HEK293 (cell line): ENCODE measurements around the gene DOCK8.

Source experiments
- CTCF ChIA-PET: fragments of 350-600 bp; formaldehyde crosslinking; extraction: SDS; loops from one replicate; lab custom pipeline; 2021; ENCODE audit warnings: antibody characterized with exemption; lab: Yijun Ruan, JAX
- POLR2A ChIA-PET: fragments of 300-600 bp; formaldehyde crosslinking; extraction: SDS; loops from one replicate; lab custom pipeline; 2020; ENCODE audit warnings: antibody characterized with exemption, inconsistent platforms; lab: Yijun Ruan, JAX
- H3K27ac ChIP-seq: fragments of 200-500 bp; sonication (Bioruptor generic); 2 replicates; pipeline ENCODE4 v1.5.1; 2014; ENCODE audit warnings: low read depth, low read length, control low read depth, inconsistent platforms; ENCODE audit errors: extremely low read depth
- H3K36me3 ChIP-seq, 2 experiments: fragments of 200-500 bp in 1 of 2; sonication (Bioruptor generic) in 1 of 2; 1 replicate in 1 of 2; 2 replicates in 1 of 2; pipeline ENCODE4 v1.5.1; 2014 to 2017; ENCODE audit warnings: inconsistent platforms in 2 of 2, low read length in 2 of 2; ENCODE audit not compliant: control insufficient read depth in 2 of 2, insufficient read depth in 1 of 2
- H3K4me1 ChIP-seq: fragments of 200-500 bp; sonication (Bioruptor generic); 2 replicates; pipeline ENCODE4 v1.5.1; 2014; ENCODE audit warnings: mild to moderate bottlenecking, low read length, inconsistent platforms; ENCODE audit not compliant: control insufficient read depth, insufficient read depth
- H3K4me3 ChIP-seq: 2 replicates; pipeline ENCODE4 v1.5.1; 2011; ENCODE audit warnings: low read depth, mild to moderate bottlenecking, control low read depth, low read length, moderate library complexity
- H3K9me3 ChIP-seq: fragments of 200-500 bp; sonication (Bioruptor generic); 2 replicates; pipeline ENCODE4 v1.5.1; 2014; ENCODE audit warnings: low read depth, low read length, inconsistent platforms; ENCODE audit not compliant: control insufficient read depth, insufficient read depth
- HOXA7 ChIP-seq: sonication (generic); formaldehyde crosslinking; IDR thresholded peaks from 2 replicates; pipeline ENCODE4 v1.8.1; 2022; ENCODE audit warnings: missing genetic modification reagents, borderline replicate concordance
- IKZF3 ChIP-seq: fragments of 450-650 bp; IDR thresholded peaks from 2 replicates; pipeline ENCODE4 v1.5.0; 2018; ENCODE audit warnings: missing biosample characterization, mild to moderate bottlenecking, missing genetic modification characterization, moderate library complexity
- KLF8 ChIP-seq: fragments of 450-650 bp; formaldehyde crosslinking; IDR thresholded peaks from 2 replicates; pipeline ENCODE4 v1.5.1; 2016; ENCODE audit warnings: missing biosample characterization, missing genetic modification characterization
- MYNN ChIP-seq: fragments of 450-650 bp; formaldehyde crosslinking; IDR thresholded peaks from 2 replicates; pipeline ENCODE4 v1.5.1; 2016; ENCODE audit warnings: missing biosample characterization, missing genetic modification characterization, borderline replicate concordance
- OSR2 ChIP-seq: fragments of 450-650 bp; formaldehyde crosslinking; IDR thresholded peaks from 2 replicates; pipeline ENCODE4 v1.5.1; 2016; ENCODE audit warnings: missing biosample characterization, missing genetic modification characterization
- SALL2 ChIP-seq: fragments of 450-650 bp; formaldehyde crosslinking; IDR thresholded peaks from 2 replicates; pipeline ENCODE4 v1.5.0; 2017; ENCODE audit warnings: missing biosample characterization, mild to moderate bottlenecking, missing genetic modification characterization, borderline replicate concordance
- SP2 ChIP-seq: fragments of 450-650 bp; formaldehyde crosslinking; IDR thresholded peaks from 2 replicates; pipeline ENCODE4 v1.5.1; 2016; ENCODE audit warnings: missing biosample characterization, missing genetic modification characterization
- TCF7L2 ChIP-seq: IDR thresholded peaks from 2 replicates; pipeline ENCODE4 v1.6.1; 2011; ENCODE audit warnings: low read depth, mild to moderate bottlenecking, inconsistent platforms, low read length, moderate library complexity, borderline replicate concordance
- ZBTB48 ChIP-seq: fragments of 450-650 bp; formaldehyde crosslinking; IDR thresholded peaks from 2 replicates; pipeline ENCODE4 v1.5.1; 2016; ENCODE audit warnings: missing biosample characterization, missing genetic modification characterization
- ZBTB8A ChIP-seq: fragments of 450-650 bp; formaldehyde crosslinking; IDR thresholded peaks from 2 replicates; pipeline ENCODE4 v1.5.1; 2016; ENCODE audit warnings: missing biosample characterization, missing genetic modification characterization
- ZNF138 ChIP-seq: fragments of 450-650 bp; formaldehyde crosslinking; IDR thresholded peaks from 2 replicates; pipeline ENCODE4 v1.5.1; 2016; ENCODE audit warnings: missing biosample characterization, missing genetic modification characterization, borderline replicate concordance
- ZNF140 ChIP-seq: fragments of 450-650 bp; formaldehyde crosslinking; IDR thresholded peaks from 2 replicates; pipeline ENCODE4 v1.5.1; 2016; ENCODE audit warnings: missing biosample characterization, missing genetic modification characterization
- ZNF146 ChIP-seq: fragments of 450-650 bp; formaldehyde crosslinking; IDR thresholded peaks from 2 replicates; pipeline ENCODE4 v1.5.1; 2016; ENCODE audit warnings: missing biosample characterization, missing genetic modification characterization
- ZNF174 ChIP-seq: fragments of 450-650 bp; formaldehyde crosslinking; IDR thresholded peaks from 2 replicates; pipeline ENCODE4 v1.5.0; 2017; ENCODE audit warnings: missing biosample characterization, mild to moderate bottlenecking, missing genetic modification characterization
- ZNF223 ChIP-seq: fragments of 450-650 bp; formaldehyde crosslinking; IDR thresholded peaks from 2 replicates; pipeline ENCODE4 v1.5.1; 2016; ENCODE audit warnings: missing biosample characterization, missing genetic modification characterization
- ZNF23 ChIP-seq: fragments of 450-650 bp; formaldehyde crosslinking; IDR thresholded peaks from 2 replicates; pipeline ENCODE4 v1.5.1; 2016; ENCODE audit warnings: missing biosample characterization, missing genetic modification characterization, borderline replicate concordance
- ZNF239 ChIP-seq: fragments of 450-650 bp; formaldehyde crosslinking; IDR thresholded peaks from 2 replicates; pipeline ENCODE4 v1.5.1; 2016; ENCODE audit warnings: missing biosample characterization, missing genetic modification characterization
- ZNF248 ChIP-seq: fragments of 450-650 bp; formaldehyde crosslinking; IDR thresholded peaks from 2 replicates; pipeline ENCODE4 v1.5.1; 2017; ENCODE audit warnings: missing biosample characterization, missing genetic modification characterization
- ZNF302 ChIP-seq: fragments of 450-650 bp; formaldehyde crosslinking; IDR thresholded peaks from 2 replicates; pipeline ENCODE4 v1.5.1; 2016; ENCODE audit warnings: missing biosample characterization, missing genetic modification characterization, low read depth
- ZNF394 ChIP-seq: fragments of 450-650 bp; formaldehyde crosslinking; IDR thresholded peaks from 2 replicates; pipeline ENCODE4 v1.5.1; 2016; ENCODE audit warnings: missing biosample characterization, missing genetic modification characterization, mild to moderate bottlenecking, moderate library complexity, borderline replicate concordance
- ZNF529 ChIP-seq: fragments of 450-650 bp; formaldehyde crosslinking; IDR thresholded peaks from 2 replicates; pipeline ENCODE4 v1.5.1; 2017; ENCODE audit warnings: missing genetic modification characterization, missing biosample characterization; ENCODE audit not compliant: insufficient replicate concordance
- ZNF544 ChIP-seq: fragments of 450-650 bp; formaldehyde crosslinking; IDR thresholded peaks from 2 replicates; pipeline ENCODE4 v1.5.0; 2017; ENCODE audit warnings: missing biosample characterization, missing genetic modification characterization
- TF ChIP-seq, protein P1 (sequence below): fragments of 450-650 bp; formaldehyde crosslinking; IDR thresholded peaks from 2 replicates; pipeline ENCODE4 v1.5.1; 2016; ENCODE audit warnings: missing biosample characterization, missing genetic modification characterization
- TF ChIP-seq, protein P2 (sequence below): fragments of 450-650 bp; formaldehyde crosslinking; IDR thresholded peaks from 2 replicates; pipeline ENCODE4 v1.5.1; 2016; ENCODE audit warnings: missing biosample characterization, missing genetic modification characterization
- TF ChIP-seq, protein P3 (sequence below): fragments of 450-650 bp; formaldehyde crosslinking; IDR thresholded peaks from 2 replicates; pipeline ENCODE4 v1.5.1; 2016; ENCODE audit warnings: missing biosample characterization, missing genetic modification characterization

The DOCK8 gene

DNA sequence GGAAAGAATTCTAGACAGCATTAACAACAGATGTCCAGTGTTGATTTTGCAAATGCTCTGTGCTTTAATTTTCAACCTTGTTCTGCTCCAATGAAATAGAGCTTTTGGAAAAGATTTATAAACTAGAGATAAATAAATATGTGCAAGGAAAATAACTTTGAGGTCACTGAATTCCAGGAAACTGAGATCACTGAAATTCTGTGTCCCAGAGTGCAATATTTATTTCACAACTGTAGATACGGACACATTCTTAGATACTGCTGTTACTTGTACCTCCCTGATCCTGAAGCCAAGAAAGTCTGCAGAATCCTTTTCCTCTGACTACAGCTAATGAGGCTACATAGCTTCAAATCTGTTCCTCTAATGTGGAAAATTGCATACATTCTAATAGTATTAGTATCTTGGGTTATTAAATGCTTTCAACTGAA is 222.9 kb downstream of the DOCK8 start (continued):
- TF ChIP-seq, protein P1, sequence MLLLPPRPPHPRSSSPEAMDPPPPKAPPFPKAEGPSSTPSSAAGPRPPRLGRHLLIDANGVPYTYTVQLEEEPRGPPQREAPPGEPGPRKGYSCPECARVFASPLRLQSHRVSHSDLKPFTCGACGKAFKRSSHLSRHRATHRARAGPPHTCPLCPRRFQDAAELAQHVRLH (tag by site-specific recombination), result no peak
- TF ChIP-seq SALL2 (tag by site-specific recombination) (no peak), ZNF138 (tag by site-specific recombination) (no peak), IKZF3 (tag by site-specific recombination) (no peak)

DNA sequence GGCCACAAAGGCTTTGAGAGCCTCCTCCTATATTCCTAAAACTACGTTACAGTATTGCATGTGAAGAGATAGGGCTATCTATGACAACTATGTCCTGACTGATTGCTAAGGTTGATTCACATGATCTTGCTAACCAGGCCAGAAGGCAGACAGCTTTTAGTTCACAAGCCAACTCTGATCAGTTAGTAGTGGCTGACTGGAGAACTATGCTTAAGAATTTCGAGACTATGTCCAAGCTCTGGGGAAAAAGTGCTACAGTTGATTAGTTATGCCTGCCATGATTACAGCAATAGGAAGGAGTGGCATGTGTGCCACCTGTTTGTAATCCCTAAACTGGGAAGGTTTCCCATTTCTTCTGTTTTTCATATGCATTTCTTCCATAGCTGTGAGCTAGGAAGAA is 223.4 kb downstream of the DOCK8 start:
- H3K36me3 ChIP-seq, result no peaks in the 10 kb centered on the region
- ChIA-PET CTCF (interaction anchor here (0.6 to 1.3 kb wide), 2 partner anchors 8 to 469 kb away, joined by 3 to 4 read pairs; no protein-coding TSS in a partner anchor), POLR2A (no interaction called here)
- no peak overlapping the region for H3K27ac ChIP-seq
- no peaks in the 10 kb centered on the region for H3K9me3 ChIP-seq
- TF ChIP-seq, protein P2, sequence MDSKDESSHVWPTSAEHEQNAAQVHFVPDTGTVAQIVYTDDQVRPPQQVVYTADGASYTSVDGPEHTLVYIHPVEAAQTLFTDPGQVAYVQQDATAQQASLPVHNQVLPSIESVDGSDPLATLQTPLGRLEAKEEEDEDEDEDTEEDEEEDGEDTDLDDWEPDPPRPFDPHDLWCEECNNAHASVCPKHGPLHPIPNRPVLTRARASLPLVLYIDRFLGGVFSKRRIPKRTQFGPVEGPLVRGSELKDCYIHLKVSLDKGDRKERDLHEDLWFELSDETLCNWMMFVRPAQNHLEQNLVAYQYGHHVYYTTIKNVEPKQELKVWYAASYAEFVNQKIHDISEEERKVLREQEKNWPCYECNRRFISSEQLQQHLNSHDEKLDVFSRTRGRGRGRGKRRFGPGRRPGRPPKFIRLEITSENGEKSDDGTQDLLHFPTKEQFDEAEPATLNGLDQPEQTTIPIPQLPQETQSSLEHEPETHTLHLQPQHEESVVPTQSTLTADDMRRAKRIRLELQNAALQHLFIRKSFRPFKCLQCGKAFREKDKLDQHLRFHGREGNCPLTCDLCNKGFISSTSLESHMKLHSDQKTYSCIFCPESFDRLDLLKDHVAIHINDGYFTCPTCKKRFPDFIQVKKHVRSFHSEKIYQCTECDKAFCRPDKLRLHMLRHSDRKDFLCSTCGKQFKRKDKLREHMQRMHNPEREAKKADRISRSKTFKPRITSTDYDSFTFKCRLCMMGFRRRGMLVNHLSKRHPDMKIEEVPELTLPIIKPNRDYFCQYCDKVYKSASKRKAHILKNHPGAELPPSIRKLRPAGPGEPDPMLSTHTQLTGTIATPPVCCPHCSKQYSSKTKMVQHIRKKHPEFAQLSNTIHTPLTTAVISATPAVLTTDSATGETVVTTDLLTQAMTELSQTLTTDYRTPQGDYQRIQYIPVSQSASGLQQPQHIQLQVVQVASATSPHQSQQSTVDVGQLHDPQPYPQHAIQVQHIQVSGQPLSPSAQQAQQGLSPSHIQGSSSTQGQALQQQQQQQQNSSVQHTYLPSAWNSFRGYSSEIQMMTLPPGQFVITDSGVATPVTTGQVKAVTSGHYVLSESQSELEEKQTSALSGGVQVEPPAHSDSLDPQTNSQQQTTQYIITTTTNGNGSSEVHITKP (tag by site-specific recombination), result no peak
- TF ChIP-seq TCF7L2 (no peak), ZNF23 (tag by site-specific recombination) (no peak), ZNF529 (tag by site-specific recombination) (no peak), ZNF239 (tag by site-specific recombination) (no peak), SP2 (tag by site-specific recombination) (no peak)
- H3K4me3 ChIP-seq, result no peak overlapping the region
- no peaks in the 10 kb centered on the region for H3K4me1 ChIP-seq

DNA sequence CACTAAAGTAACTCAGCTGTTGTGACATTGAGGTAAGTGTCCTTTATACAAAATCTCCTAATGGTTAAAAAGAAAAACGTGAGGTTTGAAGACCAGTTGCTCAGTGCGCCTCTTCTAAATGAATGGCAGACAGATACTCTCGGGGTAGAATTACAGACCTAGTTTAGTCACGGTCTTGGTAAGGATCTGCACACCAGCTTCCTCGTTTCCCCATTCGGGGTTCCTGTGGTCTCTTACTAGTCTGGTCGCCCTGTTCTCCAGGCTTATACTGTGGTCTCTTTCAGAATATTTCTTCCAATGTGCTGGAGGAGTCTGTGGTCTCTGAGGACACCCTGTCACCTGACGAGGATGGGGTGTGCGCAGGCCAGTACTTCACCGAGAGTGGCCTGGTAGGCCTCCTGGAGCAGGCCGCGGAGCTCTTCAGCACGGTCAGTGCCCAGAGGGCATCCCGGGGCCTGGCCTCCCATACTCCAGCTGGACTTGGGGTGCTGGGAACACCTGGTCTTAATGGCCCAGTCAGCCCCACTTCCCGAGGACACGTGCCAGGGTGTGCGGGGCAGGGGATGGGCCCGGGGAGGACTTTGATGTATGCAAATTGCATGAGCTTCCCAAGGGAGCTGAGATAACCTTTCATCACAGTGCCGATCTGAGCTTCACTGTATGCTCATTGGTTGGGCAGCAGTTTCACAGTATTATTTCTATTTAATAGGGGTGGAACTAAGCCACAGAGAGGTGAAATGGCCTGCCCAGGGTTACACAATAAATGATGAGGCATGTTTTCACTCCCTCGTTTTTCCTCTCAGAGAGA is 224.5 kb downstream of the DOCK8 start:
- POLR2A ChIA-PET, result interaction anchor here (0.6 kb wide), 1 partner anchor 216 kb away, joined by 3 read pairs; no protein-coding TSS in a partner anchor

DNA sequence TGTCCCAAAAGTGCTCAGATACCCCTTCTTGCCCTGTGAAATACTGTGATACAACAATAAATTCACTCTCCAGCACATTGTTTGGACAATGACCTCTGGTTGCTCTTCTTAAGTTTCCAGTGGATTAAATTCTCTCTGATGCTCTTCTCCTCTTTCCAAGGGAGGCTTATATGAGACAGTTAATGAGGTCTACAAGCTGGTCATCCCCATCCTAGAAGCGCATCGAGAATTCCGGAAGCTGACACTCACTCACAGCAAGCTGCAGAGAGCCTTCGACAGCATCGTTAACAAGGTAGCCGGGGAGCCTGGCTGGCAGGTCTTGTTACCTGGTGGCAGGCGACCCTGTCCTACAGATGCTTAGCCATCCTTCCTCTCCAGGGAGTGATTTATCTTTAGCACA is 226.5 kb downstream of the DOCK8 start:
- ChIA-PET CTCF (no interaction called here), POLR2A (no interaction called here)
- Histone ChIP-seq H3K4me3 (no peak overlapping the region), H3K27ac (no peak overlapping the region), H3K9me3 (no peaks in the 10 kb centered on the region), H3K4me1 (no peaks in the 10 kb centered on the region; the same call in 1 of the 2 replicates), H3K36me3 (peaks cover 0 to 2% of the 10 kb centered on the region in 2 experiments; a peak in 1 of 3 replicates)
- TF ChIP-seq, protein P3, sequence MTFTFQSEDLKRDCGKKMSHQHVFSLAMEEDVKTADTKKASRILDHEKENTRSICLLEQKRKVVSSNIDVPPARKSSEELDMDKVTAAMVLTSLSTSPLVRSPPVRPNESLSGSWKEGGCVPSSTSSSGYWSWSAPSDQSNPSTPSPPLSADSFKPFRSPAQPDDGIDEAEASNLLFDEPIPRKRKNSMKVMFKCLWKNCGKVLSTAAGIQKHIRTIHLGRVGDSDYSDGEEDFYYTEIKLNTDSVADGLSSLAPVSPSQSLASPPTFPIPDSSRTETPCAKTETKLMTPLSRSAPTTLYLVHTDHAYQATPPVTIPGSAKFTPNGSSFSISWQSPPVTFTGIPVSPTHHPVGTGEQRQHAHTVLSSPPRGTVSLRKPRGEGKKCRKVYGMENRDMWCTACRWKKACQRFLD (tag by site-specific recombination), result no peak
- TF ChIP-seq ZBTB8A (tag by site-specific recombination) (no peak), ZNF394 (tag by site-specific recombination) (no peak), OSR2 (tag by site-specific recombination) (no peak), ZNF146 (no peak), MYNN (no peak), ZNF544 (no peak), ZBTB48 (tag by site-specific recombination) (no peak), ZNF529 (tag by site-specific recombination) (no peak), HOXA7 (no peak)
- TF ChIP-seq, protein P1 (tag by site-specific recombination), result no peak

More for the DNA sequence above, 224.5 kb downstream of the DOCK8 start:
- CTCF ChIA-PET, result interaction anchor here (0.6 kb wide), 1 partner anchor 323 kb away, joined by 3 read pairs; no protein-coding TSS in a partner anchor
- no peak overlapping the region for H3K27ac ChIP-seq
- no peak for TF ChIP-seq ZNF223 (tag by site-specific recombination)
- TF ChIP-seq ZNF302 (tag by site-specific recombination), result no peak
- TF ChIP-seq ZNF140 (tag by site-specific recombination), result no peak
- TF ChIP-seq ZNF174 (tag by site-specific recombination), result no peak
- no peak for TF ChIP-seq ZNF529 (tag by site-specific recombination)
- no peak for TF ChIP-seq ZNF248 (tag by site-specific recombination)
- no peak for TF ChIP-seq KLF8 (tag by site-specific recombination)
- H3K4me1 ChIP-seq, result no peaks in the 10 kb centered on the region
- H3K36me3 ChIP-seq, result peaks cover 0 to 2% of the 10 kb centered on the region in 2 experiments; a peak in 1 of 3 replicates
- H3K9me3 ChIP-seq, result no peaks in the 10 kb centered on the region
- no peak overlapping the region for H3K4me3 ChIP-seq
